SU-DHL-6 (cell line): ENCODE measurements around the gene MSANTD4.

Experiments
- H2AFZ ChIP-seq: fragments of 200-600 bp; sonication (generic); 2 replicates; pipeline ENCODE4 v1.6.1; 2014; ENCODE audit warnings: low read depth, mild to moderate bottlenecking, moderate library complexity, mixed read lengths, antibody characterized with exemption, low read length; ENCODE audit not compliant: severe bottlenecking
- H3F3A ChIP-seq: fragments of 200-600 bp; shearing (Covaris generic); 2 replicates; pipeline ENCODE4 v1.6.0; 2016; ENCODE audit warnings: antibody characterized with exemption, mild to moderate bottlenecking; ENCODE audit not compliant: insufficient read depth
- H3K27ac ChIP-seq: fragments of 200-600 bp; sonication (generic); 2 replicates; pipeline ENCODE4 v1.5.1; 2016; ENCODE audit warnings: low read depth, mild to moderate bottlenecking, low read length, moderate library complexity, mixed read lengths
- H3K27me3 ChIP-seq: fragments of 200-600 bp; sonication (generic), shearing (Covaris generic); 2 replicates; pipeline ENCODE4 v1.6.0; 2014; ENCODE audit warnings: mild to moderate bottlenecking, low read length
- H3K36me3 ChIP-seq: fragments of 200-600 bp; sonication (generic); 2 replicates; pipeline ENCODE4 v1.6.1; 2014; ENCODE audit warnings: mild to moderate bottlenecking, low read length, mixed read lengths
- H3K4me2 ChIP-seq: fragments of 300-600, 200-600 bp; shearing (Covaris generic), sonication (generic); 2 replicates; pipeline ENCODE4 v1.6.0; 2014; ENCODE audit warnings: low read length, low read depth, mild to moderate bottlenecking; ENCODE audit not compliant: poor library complexity, severe bottlenecking
- H3K4me3 ChIP-seq: fragments of 200-600 bp; sonication (generic); 2 replicates; pipeline ENCODE4 v1.5.1; 2014; ENCODE audit warnings: antibody characterized with exemption, low read length, mild to moderate bottlenecking, mixed read lengths; ENCODE audit not compliant: insufficient read depth, poor library complexity, severe bottlenecking
- H3K79me2 ChIP-seq: fragments of 200-600 bp; sonication (generic); 2 replicates; pipeline ENCODE4 v1.6.1; 2014; ENCODE audit warnings: mild to moderate bottlenecking, low read length, moderate library complexity; ENCODE audit not compliant: insufficient read depth
- H3K9ac ChIP-seq: fragments of 200-600 bp; sonication (generic); 2 replicates; pipeline ENCODE4 v1.7.0; 2014; ENCODE audit warnings: mild to moderate bottlenecking, low read length
- H3K9me2 ChIP-seq: fragments of 200-600 bp; sonication (generic); replicated peaks from 2 replicates; pipeline ENCODE4 v1.6.1; 2014; ENCODE audit warnings: low read length; ENCODE audit not compliant: insufficient read depth
- H3K9me3 ChIP-seq: fragments of 200-600 bp; sonication (generic); 2 replicates; pipeline ENCODE4 v1.6.1; 2014; ENCODE audit warnings: low read length, mixed read lengths; ENCODE audit not compliant: insufficient read depth
- H4K20me1 ChIP-seq: fragments of 200-600 bp; sonication (generic); 2 replicates; pipeline ENCODE4 v1.6.1; 2014; ENCODE audit warnings: low read depth, mild to moderate bottlenecking, antibody characterized with exemption, low read length, moderate library complexity, mixed read lengths
- CTCF ChIP-seq: fragments of 200-600 bp; sonication (generic); IDR thresholded peaks from one replicate; pipeline ENCODE4 v1.5.1; 2017; ENCODE audit warnings: antibody characterized with exemption, mild to moderate bottlenecking, low read length, moderate library complexity; ENCODE audit not compliant: insufficient read depth, poor library complexity, severe bottlenecking
- EZH2phosphoT487 ChIP-seq: fragments of 200-600 bp; sonication (generic), shearing (Covaris generic); conservative IDR thresholded peaks from 2 replicates; pipeline ENCODE4 v1.6.1; 2018; ENCODE audit warnings: mild to moderate bottlenecking, antibody characterized with exemption, low read length, moderate library complexity, mixed read lengths

Gene MSANTD4

GRCh38 chr11:106051103-106051502, 29.1 kb upstream of the MSANTD4 start:
- no peaks in the 10 kb centered on the region for H3K36me3 ChIP-seq
- no peaks in the 10 kb centered on the region for H3K9me2 ChIP-seq
- H3K4me2 ChIP-seq, result no peak overlapping the region
- TF ChIP-seq CTCF, result no peak
- TF ChIP-seq EZH2phosphoT487, result no peak
- no peak overlapping the region for H3K9ac ChIP-seq
- H2AFZ ChIP-seq, result no peak overlapping the region
- no peak overlapping the region for H3K4me3 ChIP-seq
- H4K20me1 ChIP-seq, result no peaks in the 10 kb centered on the region
- no peaks in the 10 kb centered on the region for H3F3A ChIP-seq
- H3K27me3 ChIP-seq, result no peaks in the 10 kb centered on the region
- H3K9me3 ChIP-seq, result no peaks in the 10 kb centered on the region
- no peak overlapping the region for H3K27ac ChIP-seq
- no peaks in the 10 kb centered on the region for H3K79me2 ChIP-seq

- Histone ChIP-seq H3K9me2 (no peaks in the 10 kb centered on the region), H3K79me2 (no peaks in the 10 kb centered on the region), H3K4me3 (no peak overlapping the region), H2AFZ (no peak overlapping the region), H3F3A (no peaks in the 10 kb centered on the region), H3K9ac (no peak overlapping the region), H3K36me3 (no peaks in the 10 kb centered on the region), H3K9me3 (no peaks in the 10 kb centered on the region), H3K27me3 (no peaks in the 10 kb centered on the region), H4K20me1 (no peaks in the 10 kb centered on the region), H3K4me2 (no peak overlapping the region), H3K27ac (no peak overlapping the region)
- TF ChIP-seq CTCF, result no peak
- TF ChIP-seq EZH2phosphoT487, result no peak
These were observed 27.9 kb upstream of the MSANTD4 start for GRCh38 chr11:106049727-106050476.

- Histone ChIP-seq H4K20me1 (no peaks in the 10 kb centered on the region), H3K36me3 (no peaks in the 10 kb centered on the region), H3F3A (no peaks in the 10 kb centered on the region), H3K4me2 (no peak overlapping the region), H3K79me2 (no peaks in the 10 kb centered on the region), H3K27me3 (no peaks in the 10 kb centered on the region), H3K9ac (no peak overlapping the region), H3K27ac (no peak overlapping the region), H3K9me3 (no peaks in the 10 kb centered on the region), H3K4me3 (no peak overlapping the region), H3K9me2 (no peaks in the 10 kb centered on the region), H2AFZ (no peak overlapping the region)
- TF ChIP-seq CTCF (no peak), EZH2phosphoT487 (no peak)
These were observed 25.6 kb upstream of the MSANTD4 start for GRCh38 chr11:106047631-106048030.
